Right lobe of liver (tissue), 4 donors: ENCODE measurements around the gene RASGRP4.

Experiments used
- POLR2A ChIP-seq: fragments of 450-650 bp; IDR thresholded peaks from one replicate; pipeline ENCODE4 v1.6.1; 2017; ENCODE audit warnings: antibody characterized with exemption, mild to moderate bottlenecking
- TF ChIP-seq, protein P1 (sequence below), 4 donors: fragments of 200-600 bp in 3 of 4; fragments of 450-650 bp in 1 of 4; IDR thresholded peaks; one replicate each; pipeline versions ENCODE4 v1.5.1 to v1.8.0; 2016 to 2022; ENCODE audit warnings: antibody characterized with exemption in 4 of 4, mild to moderate bottlenecking in 2 of 4
- donor health status: DM: no; HTN: no; CAD: no.
- donor health status: DM: no; HTN: no; CAD: no.
- donor health status: DM: no; HTN: yes; CAD: no.

GRCh38 chr19:38386971-38387549 is 39.0 kb downstream of the RASGRP4 start:
- TF ChIP-seq POLR2A = no peak
- TF ChIP-seq, protein P1, sequence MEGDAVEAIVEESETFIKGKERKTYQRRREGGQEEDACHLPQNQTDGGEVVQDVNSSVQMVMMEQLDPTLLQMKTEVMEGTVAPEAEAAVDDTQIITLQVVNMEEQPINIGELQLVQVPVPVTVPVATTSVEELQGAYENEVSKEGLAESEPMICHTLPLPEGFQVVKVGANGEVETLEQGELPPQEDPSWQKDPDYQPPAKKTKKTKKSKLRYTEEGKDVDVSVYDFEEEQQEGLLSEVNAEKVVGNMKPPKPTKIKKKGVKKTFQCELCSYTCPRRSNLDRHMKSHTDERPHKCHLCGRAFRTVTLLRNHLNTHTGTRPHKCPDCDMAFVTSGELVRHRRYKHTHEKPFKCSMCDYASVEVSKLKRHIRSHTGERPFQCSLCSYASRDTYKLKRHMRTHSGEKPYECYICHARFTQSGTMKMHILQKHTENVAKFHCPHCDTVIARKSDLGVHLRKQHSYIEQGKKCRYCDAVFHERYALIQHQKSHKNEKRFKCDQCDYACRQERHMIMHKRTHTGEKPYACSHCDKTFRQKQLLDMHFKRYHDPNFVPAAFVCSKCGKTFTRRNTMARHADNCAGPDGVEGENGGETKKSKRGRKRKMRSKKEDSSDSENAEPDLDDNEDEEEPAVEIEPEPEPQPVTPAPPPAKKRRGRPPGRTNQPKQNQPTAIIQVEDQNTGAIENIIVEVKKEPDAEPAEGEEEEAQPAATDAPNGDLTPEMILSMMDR (IDR thresholded peaks at IDR 0.05) = no peak
